Pancreas (tissue), 8 donors: ENCODE data around the gene AGK. TPM values are rescaled to one million over a fixed set of nuclear protein-coding genes. Genes with fewer than 3 reads are reported as not detected.

Source experiments
- polyA plus RNA-seq, 2 donors: library from polyadenylated mRNA; stranded (reverse); fragments of 200-250 nt; gene quantifications; one replicate each; pipeline ENCODE4 v1.2.3, GENCODE V29; 2013
- total RNA-seq, 6 donors: library from RNA; stranded (reverse); fragmentation: NEBNext Ultra II Directional in 4 of 6; extraction: Animal tissue kit (Norgen Biotek cat#: 25700) in 4 of 6; gene quantifications; one replicate each; pipeline versions ENCODE4 v1.2.1 to v1.2.4, GENCODE V29; 2021 to 2023
- donor health status: healthy with polysubstance abuse.
- donor health status: DM: no; HTN: no; CAD: no; lungs with moderate emphysema.
- donor health status: DM: no; HTN: no; CAD: no.
- donor health status: Bipolar disorder and iron deficiency.
- donor health status: DM: yes; HTN: yes; CAD: no.
- donor health status: DM: no; HTN: no; CAD: no.
- donor health status: DM: no; HTN: no; CAD: no.
- donor health status: DM: yes; HTN: yes; CAD: no.

The AGK gene
- total and polyA plus RNA-seq, 8 donors, result 5.6 to 13.6 (median 10.0) TPM

Other genes with a start within 250 kb of the AGK start
- 10 to 100 TPM; 15.0 to 24.3 (median 18.4) TPM for gene DENND11, start 150.8 kb downstream of the AGK start, total RNA-seq
- 10 to 100 TPM in 1 of 2 donors, 1 to 10 TPM in 1; 5.1 to 10.9 TPM for gene DENND11, start 150.8 kb downstream of the AGK start, polyA plus RNA-seq
- gene WEE2, start 156.9 kb downstream of the AGK start, total RNA-seq, result under 1 TPM in 2 of 6 donors, not detected in 4; 0.12 to 0.19 TPM
- gene WEE2, start 156.9 kb downstream of the AGK start, polyA plus RNA-seq, result under 1 TPM in 1 of 2 donors, not detected in 1; 0.02 TPM
- gene SSBP1, start 186.9 kb downstream of the AGK start, total RNA-seq, result 10 to 100 TPM; 28.5 to 52.3 (median 39.7) TPM
- 10 to 100 TPM; 67.7 to 88.8 TPM for gene SSBP1, start 186.9 kb downstream of the AGK start, polyA plus RNA-seq
- gene TAS2R3, start 212.7 kb downstream of the AGK start, total RNA-seq, result 1 to 10 TPM in 4 of 6 donors, under 1 TPM in 2; 0.41 to 1.3 (median 1.2) TPM
- under 1 TPM; 0.16 to 0.42 TPM for gene TAS2R3, start 212.7 kb downstream of the AGK start, polyA plus RNA-seq
- gene TAS2R4, start 225.3 kb downstream of the AGK start, total RNA-seq, result under 1 TPM; 0.32 to 0.94 (median 0.75) TPM
- gene TAS2R4, start 225.3 kb downstream of the AGK start, polyA plus RNA-seq, result under 1 TPM; 0.31 to 0.76 TPM
- under 1 TPM; 0.22 to 0.74 (median 0.48) TPM for gene TAS2R5, start 238.8 kb downstream of the AGK start, total RNA-seq
- gene TAS2R5, start 238.8 kb downstream of the AGK start, polyA plus RNA-seq, result under 1 TPM; 0.65 to 0.87 TPM